ENCODE data around the gene TAF4B. TPM values are rescaled to one million over a fixed set of nuclear protein-coding genes. Genes with fewer than 3 reads are reported as not detected.
"Not testable (repeated sequence)": the region's sequence is repeated elsewhere in the genome, so short reads cannot be mapped to it uniquely, and the experiment has no call there.

Gene TAF4B
- total RNA-seq, 2 donors from 2014 or later, result 2.4 to 3.0 TPM

GRCh38 chr18:26298107-26298506 is 71.9 kb downstream of the TAF4B start:
- intact Hi-C loops (cut with DNase I), result no loop called here
- DNase-seq (ENCODE audit: low spot score), result no peak

- intact Hi-C loops (cut with DNase I), result no loop called here
- no peak for DNase-seq (ENCODE audit: low spot score)
Observed at GRCh38 chr18:26301681-26302080, 75.4 kb downstream of the TAF4B start.

- intact Hi-C loops (cut with DNase I); DNase-seq (ENCODE audit: low spot score): not testable (repeated sequence)
Observed at GRCh38 chr18:26303222-26303621, 77.0 kb downstream of the TAF4B start.

GRCh38 chr18:26304511-26304910 is 78.3 kb downstream of the TAF4B start:
- intact Hi-C loops (cut with DNase I), result no loop called here
- no peak for DNase-seq (ENCODE audit: low spot score)

- no peak for DNase-seq (ENCODE audit: low spot score)
- intact Hi-C loops (cut with DNase I), result no loop called here
Observed at GRCh38 chr18:26307161-26307773, 81.0 kb downstream of the TAF4B start.

- no peak for DNase-seq (ENCODE audit: low spot score)
- intact Hi-C loops (cut with DNase I), result no loop called here
Observed at GRCh38 chr18:26309281-26309680, 83.0 kb downstream of the TAF4B start.

- no peak for DNase-seq (ENCODE audit: low spot score)
- intact Hi-C loops (cut with DNase I), result loop anchor here in 1 of 2 donors (2.0 kb wide), 1 partner anchor 17 kb away; no protein-coding TSS in a partner anchor
Observed at GRCh38 chr18:26312199-26312598, 86.0 kb downstream of the TAF4B start.

GRCh38 chr18:26317398-26317797 is 91.2 kb downstream of the TAF4B start:
- intact Hi-C loops (cut with DNase I), result no loop called here
- no peak for DNase-seq (ENCODE audit: low spot score)

GRCh38 chr18:26320686-26321085 is 94.4 kb downstream of the TAF4B start:
- DNase-seq (ENCODE audit: low spot score), result no peak
- intact Hi-C loops (cut with DNase I), result no loop called here

GRCh38 chr18:26322890-26323653 is 96.8 kb downstream of the TAF4B start:
- DNase-seq (ENCODE audit: low spot score), result no peak
- intact Hi-C loops (cut with DNase I), result no loop called here

GRCh38 chr18:26325771-26326170 is 99.5 kb downstream of the TAF4B start:
- DNase-seq (ENCODE audit: low spot score), result no peak
- intact Hi-C loops (cut with DNase I), result no loop called here

GRCh38 chr18:26327062-26327461 is 100.8 kb downstream of the TAF4B start:
- no peak for DNase-seq (ENCODE audit: low spot score)
- intact Hi-C loops (cut with DNase I), result no loop called here

- no peak for DNase-seq (ENCODE audit: low spot score)
- intact Hi-C loops (cut with DNase I), result no loop called here
Observed at GRCh38 chr18:26332991-26333390, 106.7 kb downstream of the TAF4B start.

GRCh38 chr18:26335156-26335555 is 108.9 kb downstream of the TAF4B start:
- no peak for DNase-seq (ENCODE audit: low spot score)
- intact Hi-C loops (cut with DNase I), result no loop called here

- intact Hi-C loops (cut with DNase I), result no loop called here
- DNase-seq (ENCODE audit: low spot score), result no peak
Observed at GRCh38 chr18:26335571-26336487, 109.6 kb downstream of the TAF4B start.

GRCh38 chr18:26336572-26336971 is 110.3 kb downstream of the TAF4B start:
- DNase-seq (ENCODE audit: low spot score), result no peak
- intact Hi-C loops (cut with DNase I), result no loop called here

GRCh38 chr18:26342646-26343045 is 116.4 kb downstream of the TAF4B start:
- DNase-seq (ENCODE audit: low spot score), result no peak
- intact Hi-C loops (cut with DNase I), result no loop called here

GRCh38 chr18:26350961-26351360 is 124.7 kb downstream of the TAF4B start:
- no peak for DNase-seq (ENCODE audit: low spot score)
- intact Hi-C loops (cut with DNase I), result no loop called here

GRCh38 chr18:26356045-26356785 is 130.0 kb downstream of the TAF4B start:
- no peak for DNase-seq (ENCODE audit: low spot score)
- intact Hi-C loops (cut with DNase I), result no loop called here
